Stimulated activated CD8-positive, alpha-beta memory T cell treated with anti-CD3 and anti-CD28 coated beads, Interleukin-15, amount 100 ng/mL, for 4 hours (primary cell): ENCODE measurements around the gene GDF9.

Experiments used
- DNase-seq, 2 donors: peaks; one replicate each; pipeline ENCODE4 v3.0.0-alpha.2; 2020; ENCODE audit warnings: low read depth in 2 of 2

Gene GDF9

GRCh38 chr5:132817011-132817410 lies 49.3 kb downstream of the GDF9 start:
- no peak for DNase-seq

GRCh38 chr5:132816554-132816953 lies 49.7 kb downstream of the GDF9 start:
- no peak for DNase-seq

GRCh38 chr5:132816083-132816482 lies 50.2 kb downstream of the GDF9 start:
- DNase-seq: no peak

DNA sequence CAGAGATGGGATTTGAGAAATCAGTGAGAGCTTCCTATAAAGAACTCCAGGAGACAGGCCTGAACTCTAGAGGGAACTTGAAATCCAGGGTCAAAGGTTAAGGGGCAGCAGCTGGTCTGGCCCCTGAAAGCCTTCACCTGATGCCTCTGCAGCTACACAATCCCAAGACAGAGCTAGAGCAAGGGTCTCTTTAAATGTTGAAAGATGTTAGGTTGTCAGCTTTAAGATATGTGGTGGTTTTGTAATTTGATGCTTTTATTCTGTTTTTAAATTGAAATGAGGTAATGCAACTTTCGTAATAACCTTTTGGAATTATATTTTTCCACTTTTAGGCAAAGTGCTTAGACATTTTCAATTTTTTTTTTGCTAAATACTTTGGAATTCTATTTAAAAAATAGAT lies 50.8 kb downstream of the GDF9 start:
- no peak for DNase-seq

DNA sequence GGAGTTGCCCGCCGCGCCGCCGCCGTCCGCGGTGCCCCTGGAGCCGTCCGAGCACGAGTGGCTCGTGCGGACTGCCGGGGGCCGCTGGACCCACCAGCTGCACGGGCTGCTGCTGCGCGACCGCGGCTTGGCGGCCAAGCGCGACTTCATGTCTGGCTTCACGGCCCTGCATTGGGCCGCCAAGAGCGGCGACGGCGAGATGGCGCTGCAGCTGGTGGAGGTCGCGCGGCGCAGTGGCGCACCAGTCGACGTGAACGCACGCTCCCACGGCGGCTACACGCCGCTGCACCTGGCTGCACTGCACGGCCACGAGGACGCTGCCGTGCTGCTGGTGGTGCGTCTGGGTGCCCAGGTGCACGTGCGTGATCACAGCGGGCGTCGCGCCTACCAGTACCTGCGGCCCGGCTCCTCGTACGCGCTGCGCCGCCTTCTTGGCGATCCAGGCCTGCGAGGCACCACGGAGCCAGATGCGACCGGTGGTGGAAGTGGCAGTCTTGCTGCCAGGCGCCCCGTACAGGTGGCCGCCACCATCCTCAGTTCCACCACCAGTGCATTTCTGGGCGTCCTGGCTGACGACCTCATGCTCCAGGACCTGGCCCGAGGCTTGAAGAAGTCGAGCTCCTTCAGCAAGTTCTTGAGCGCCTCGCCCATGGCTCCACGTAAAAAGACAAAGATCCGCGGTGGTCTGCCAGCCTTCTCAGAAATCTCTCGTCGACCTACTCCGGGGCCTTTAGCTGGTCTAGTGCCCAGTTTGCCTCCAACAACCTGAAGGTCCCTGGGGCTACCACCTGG lies 51.6 kb downstream of the GDF9 start:
- DNase-seq: no peak

DNA sequence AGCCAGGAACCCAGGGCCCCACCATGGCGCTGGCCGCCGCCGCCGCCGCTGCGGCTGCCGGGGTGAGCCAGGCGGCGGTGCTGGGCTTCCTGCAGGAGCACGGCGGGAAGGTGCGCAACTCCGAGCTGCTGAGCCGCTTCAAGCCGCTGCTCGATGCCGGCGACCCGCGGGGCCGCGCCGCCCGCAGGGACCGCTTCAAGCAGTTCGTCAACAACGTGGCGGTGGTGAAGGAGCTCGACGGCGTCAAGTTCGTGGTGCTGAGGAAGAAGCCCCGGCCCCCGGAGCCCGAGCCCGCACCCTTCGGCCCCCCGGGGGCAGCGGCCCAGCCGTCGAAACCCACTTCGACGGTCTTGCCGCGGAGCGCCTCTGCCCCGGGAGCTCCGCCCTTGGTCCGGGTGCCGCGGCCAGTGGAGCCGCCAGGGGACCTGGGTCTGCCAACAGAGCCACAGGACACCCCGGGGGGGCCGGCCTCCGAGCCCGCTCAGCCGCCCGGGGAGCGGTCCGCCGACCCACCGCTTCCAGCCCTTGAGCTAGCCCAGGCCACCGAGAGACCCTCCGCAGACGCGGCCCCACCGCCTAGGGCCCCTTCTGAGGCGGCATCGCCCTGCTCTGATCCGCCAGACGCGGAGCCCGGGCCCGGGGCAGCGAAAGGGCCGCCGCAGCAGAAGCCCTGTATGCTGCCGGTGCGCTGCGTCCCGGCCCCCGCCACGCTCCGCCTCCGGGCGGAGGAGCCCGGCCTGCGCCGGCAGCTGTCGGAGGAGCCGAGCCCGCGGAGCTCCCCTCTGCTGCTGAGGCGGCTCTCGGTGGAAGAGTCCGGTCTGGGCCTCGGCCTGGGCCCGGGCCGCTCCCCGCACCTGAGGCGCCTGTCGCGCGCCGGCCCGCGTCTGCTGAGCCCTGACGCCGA lies 52.4 kb downstream of the GDF9 start:
- DNase-seq: no peak

DNA sequence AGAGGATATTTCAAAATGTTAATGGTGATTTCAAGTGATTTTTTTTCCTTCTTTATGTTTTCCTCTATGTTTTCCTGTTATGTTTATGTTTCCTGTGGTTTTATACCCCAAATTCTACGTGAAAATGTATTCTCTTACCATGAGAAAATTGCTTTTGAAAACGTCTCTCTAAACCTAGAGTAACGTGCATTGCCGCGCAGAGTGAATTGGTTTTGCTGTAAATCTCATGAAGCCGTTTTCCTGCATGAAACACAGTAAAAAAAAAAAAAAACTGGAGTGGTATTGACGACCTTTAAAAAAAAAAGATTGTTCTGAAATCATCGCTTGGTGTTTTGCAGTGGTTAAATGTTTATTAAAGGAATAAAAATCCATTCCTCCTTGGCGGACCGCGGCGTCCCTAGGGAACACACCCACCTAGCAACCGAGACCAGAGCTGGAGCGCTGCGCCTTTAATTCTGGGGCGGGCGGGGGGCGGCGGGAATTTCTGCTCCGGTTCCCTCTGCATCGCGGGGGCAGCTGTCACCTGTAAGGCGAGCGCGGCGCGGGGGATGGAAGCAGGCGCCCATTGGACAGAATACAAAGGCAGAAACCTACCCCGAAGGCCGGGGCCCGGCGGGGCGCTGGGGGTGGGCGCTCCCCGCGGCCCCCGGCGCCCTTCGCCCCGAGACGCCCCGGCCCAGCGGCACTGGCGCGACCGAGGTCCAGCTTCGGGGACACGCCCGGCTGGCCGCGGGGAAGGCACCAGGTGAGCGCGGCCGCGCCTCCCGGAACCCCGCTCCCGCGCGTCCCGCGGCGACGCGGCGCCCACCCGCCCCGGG lies 53.3 kb downstream of the GDF9 start, which contains the start of gene SOWAHA:
Gene SOWAHA, plus strand, starts transcription at position 522 of the 818 bp plus-strand sequence. CDS start 320 bp downstream, outside the sequence.
- DNase-seq: no peak

DNA sequence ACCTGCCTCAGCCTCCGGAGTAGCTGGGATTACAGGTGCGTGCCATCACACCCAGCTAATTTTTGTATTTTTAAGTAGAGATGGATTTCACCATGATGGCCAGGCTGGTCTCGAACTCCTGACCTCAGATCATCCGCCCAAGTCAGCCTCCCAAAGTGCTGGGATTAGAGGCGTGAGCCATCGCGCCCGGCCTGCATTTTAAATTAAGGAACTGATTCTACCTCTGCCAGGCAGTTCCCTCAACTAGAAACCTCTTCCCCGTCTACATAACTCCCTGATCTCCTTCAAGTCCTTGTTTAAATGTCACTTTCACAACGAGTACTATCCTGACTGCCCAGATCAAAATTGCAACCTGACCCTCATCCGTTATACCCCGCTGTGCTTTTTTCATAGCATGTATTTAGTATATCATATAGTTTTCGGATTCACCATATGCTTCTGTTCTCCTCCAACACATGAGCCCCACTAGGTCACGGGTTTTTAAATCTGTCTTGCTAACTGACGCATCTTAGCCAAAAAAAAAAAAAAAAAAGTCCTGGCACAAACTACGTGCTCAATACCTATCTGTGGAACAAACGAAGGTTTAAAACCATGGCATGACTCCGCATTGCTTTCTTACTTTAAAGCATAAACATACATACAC lies 54.0 kb downstream of the GDF9 start:
- no peak for DNase-seq
